Breast epithelium (tissue), 4 donors: ENCODE measurements around the gene PIGB. TPM values are rescaled to one million over a fixed set of nuclear protein-coding genes. Genes with fewer than 3 reads are reported as not detected.

ENCODE experiments used
- DNase-seq, 2 donors: peaks; one replicate each; pipeline ENCODE4 v3.0.0-alpha.2; 2019; ENCODE audit warnings: low spot score in 2 of 2
- H3K27ac ChIP-seq, 2 donors: fragments of 200-600 bp; sonication (generic) in 1 of 2; one replicate each; pipeline ENCODE4 v1.5.1; 2016 to 2019; ENCODE audit warnings: mild to moderate bottlenecking in 1 of 2
- H3K27me3 ChIP-seq, 2 donors: fragments of 200-600 bp; sonication (generic) in 1 of 2; one replicate each; pipeline versions ENCODE4 v1.5.1 to v1.6.0; 2017 to 2019; ENCODE audit warnings: control low read depth in 1 of 2, mild to moderate bottlenecking in 1 of 2
- H3K36me3 ChIP-seq: fragments of 200-600 bp; one replicate; pipeline ENCODE4 v1.5.1; 2019
- H3K4me1 ChIP-seq, 2 donors: fragments of 200-600 bp; sonication (generic); one replicate each; pipeline ENCODE4 v1.5.1; 2016 to 2019; ENCODE audit warnings: control low read depth in 1 of 2
- H3K4me3 ChIP-seq, 3 donors: fragments of 200-600 bp; sonication (generic); 1 replicate in 2 of 3; 2 replicates in 1 of 3; pipeline ENCODE4 v1.5.1; 2016 to 2019; ENCODE audit warnings: mild to moderate bottlenecking in 3 of 3, moderate library complexity in 2 of 3
- H3K9me3 ChIP-seq, 2 donors: fragments of 200-600 bp; sonication (generic) in 1 of 2; one replicate each; pipeline ENCODE4 v1.5.1; 2016 to 2019; ENCODE audit warnings: control low read depth in 1 of 2
- POLR2A ChIP-seq: fragments of 450-650 bp; IDR thresholded peaks from one replicate; pipeline ENCODE4 v1.6.1; 2016; ENCODE audit warnings: antibody characterized with exemption, mild to moderate bottlenecking, moderate library complexity
- POLR2AphosphoS5 ChIP-seq, 3 donors: sonication (generic); formaldehyde crosslinking; IDR thresholded peaks; one replicate each; pipeline ENCODE4 v1.6.1; 2017; ENCODE audit warnings: antibody characterized with exemption in 3 of 3
- intact Hi-C: fragments of 100-400 bp; cut with DNase I; formaldehyde crosslinking; loops from one replicate; pipeline ENCODE4 v1.15.1; 2023; ENCODE audit warnings: low total_unique reads
- total RNA-seq, 3 donors: library from RNA; depleted of rRNA; stranded (reverse); fragments of >200 nt; gene quantifications; one replicate each; pipeline ENCODE4 v1.1.0, GENCODE V29; 2016
- TF ChIP-seq, protein P1 (sequence below), 3 donors: fragments of 450-650 bp; IDR thresholded peaks; one replicate each; pipeline ENCODE4 v1.5.1; 2016 to 2017; ENCODE audit warnings: antibody characterized with exemption in 3 of 3, mild to moderate bottlenecking in 3 of 3, moderate library complexity in 3 of 3

PIGB gene
- 10 to 100 TPM; 11.0 to 18.1 (median 11.5) TPM for total RNA-seq

DNA sequence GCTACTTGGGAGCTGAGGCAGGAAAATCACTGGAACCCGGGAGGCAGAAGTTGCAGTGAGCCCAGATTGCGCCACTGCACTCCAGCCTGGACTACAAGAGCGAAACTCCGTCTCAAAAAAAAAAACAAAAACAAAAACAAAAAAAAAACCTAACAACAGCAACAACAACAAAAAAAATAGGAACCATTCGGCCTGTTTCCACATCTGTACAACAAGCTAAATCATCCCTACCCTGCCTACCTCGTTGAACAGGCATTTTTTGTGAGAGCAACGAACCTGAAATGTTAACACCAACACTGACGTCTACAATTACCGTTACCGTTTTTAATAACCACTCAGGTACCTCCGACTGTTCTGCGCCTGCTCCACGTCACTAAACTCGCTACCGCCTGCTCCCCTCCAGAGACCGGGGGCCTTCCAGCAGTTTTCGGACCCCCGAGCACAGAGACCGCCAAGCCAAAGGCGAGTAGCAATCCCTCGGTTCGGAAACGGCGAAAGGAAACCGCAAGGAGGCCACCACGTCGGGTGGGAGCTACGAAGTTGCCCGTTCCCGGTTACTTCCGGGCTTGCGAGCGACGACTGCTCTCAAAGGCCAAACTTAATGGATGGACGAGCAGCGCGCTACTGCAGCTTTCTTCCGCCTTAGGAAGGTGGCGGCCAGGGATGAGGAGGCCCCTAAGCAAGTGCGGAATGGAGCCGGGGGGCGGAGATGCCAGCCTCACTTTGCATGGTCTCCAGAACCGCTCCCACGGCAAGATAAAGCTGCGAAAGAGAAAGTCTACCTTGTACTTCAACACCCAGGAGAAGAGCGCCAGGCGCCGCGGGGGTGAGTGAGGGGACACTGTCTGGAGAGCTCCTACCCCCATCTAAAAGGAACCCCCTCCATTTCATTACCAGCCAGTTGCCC is at the start of gene PIGB, which contains the start of gene PIGBOS1:
Gene PIGB, plus strand, starts transcription at position 635 of the 907 bp plus-strand sequence. Its CDS starts 29 bp downstream, at position 664.
Gene PIGBOS1, minus strand, starts transcription at position 536 of the 907 bp plus-strand sequence. CDS start 1,331 bp downstream, outside the sequence.
- H3K9me3 ChIP-seq, result no peaks in the 10 kb centered on the region
- intact Hi-C loops, result no loop called here
- peak within 1 kb of the TSS; percentile 82 to 92 for H3K27ac ChIP-seq
- TF ChIP-seq POLR2A (peak; percentile 61), POLR2AphosphoS5 (IDR thresholded peaks at IDR 0.05) (peak; percentile 83 to 94 (median 83))
- TF ChIP-seq, protein P1, sequence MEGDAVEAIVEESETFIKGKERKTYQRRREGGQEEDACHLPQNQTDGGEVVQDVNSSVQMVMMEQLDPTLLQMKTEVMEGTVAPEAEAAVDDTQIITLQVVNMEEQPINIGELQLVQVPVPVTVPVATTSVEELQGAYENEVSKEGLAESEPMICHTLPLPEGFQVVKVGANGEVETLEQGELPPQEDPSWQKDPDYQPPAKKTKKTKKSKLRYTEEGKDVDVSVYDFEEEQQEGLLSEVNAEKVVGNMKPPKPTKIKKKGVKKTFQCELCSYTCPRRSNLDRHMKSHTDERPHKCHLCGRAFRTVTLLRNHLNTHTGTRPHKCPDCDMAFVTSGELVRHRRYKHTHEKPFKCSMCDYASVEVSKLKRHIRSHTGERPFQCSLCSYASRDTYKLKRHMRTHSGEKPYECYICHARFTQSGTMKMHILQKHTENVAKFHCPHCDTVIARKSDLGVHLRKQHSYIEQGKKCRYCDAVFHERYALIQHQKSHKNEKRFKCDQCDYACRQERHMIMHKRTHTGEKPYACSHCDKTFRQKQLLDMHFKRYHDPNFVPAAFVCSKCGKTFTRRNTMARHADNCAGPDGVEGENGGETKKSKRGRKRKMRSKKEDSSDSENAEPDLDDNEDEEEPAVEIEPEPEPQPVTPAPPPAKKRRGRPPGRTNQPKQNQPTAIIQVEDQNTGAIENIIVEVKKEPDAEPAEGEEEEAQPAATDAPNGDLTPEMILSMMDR (IDR thresholded peaks at IDR 0.05), result peak in 1 of 3 donors; percentile 28
- H3K4me1 ChIP-seq, result no peaks in the 10 kb centered on the region
- H3K27me3 ChIP-seq, result no peaks in the 10 kb centered on the region
- DNase-seq, result peak; percentile 72 to 77
- H3K4me3 ChIP-seq, result peak within 1 kb of the TSS; percentile 69 to 89 (median 79)
- H3K36me3 ChIP-seq, result no peaks in the 10 kb centered on the region

DNA sequence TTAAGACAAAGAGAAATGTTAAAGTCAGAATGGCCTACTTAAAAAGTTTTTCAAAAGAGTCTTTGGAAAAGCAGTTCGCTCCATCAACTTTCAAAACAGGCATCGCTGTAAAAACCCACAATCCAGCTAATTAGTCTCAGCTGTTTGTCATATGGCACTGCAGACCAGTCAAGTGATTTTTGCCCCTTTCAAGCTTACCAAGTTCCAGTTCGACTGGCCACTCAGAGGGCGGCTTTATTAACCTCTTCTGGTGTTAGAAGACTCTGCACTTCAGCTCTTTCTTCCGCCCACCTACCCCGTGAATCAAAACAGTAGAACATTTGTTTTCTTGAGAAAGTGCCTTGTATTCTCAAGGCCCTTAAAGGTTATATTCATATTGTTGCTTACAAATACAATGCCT is 48.7 kb upstream of the PIGB start:
- TF ChIP-seq POLR2A, result no peak
- no peak for TF ChIP-seq POLR2AphosphoS5 (IDR thresholded peaks at IDR 0.05)
- TF ChIP-seq, protein P1 (IDR thresholded peaks at IDR 0.05), result no peak
- Histone ChIP-seq H3K4me1 (no peaks in the 10 kb centered on the region), H3K27me3 (no peaks in the 10 kb centered on the region), H3K4me3 (no peak overlapping the region), H3K36me3 (no peaks in the 10 kb centered on the region), H3K9me3 (no peaks in the 10 kb centered on the region), H3K27ac (no peak overlapping the region)
- intact Hi-C loops, result no loop called here
- no peak for DNase-seq

DNA sequence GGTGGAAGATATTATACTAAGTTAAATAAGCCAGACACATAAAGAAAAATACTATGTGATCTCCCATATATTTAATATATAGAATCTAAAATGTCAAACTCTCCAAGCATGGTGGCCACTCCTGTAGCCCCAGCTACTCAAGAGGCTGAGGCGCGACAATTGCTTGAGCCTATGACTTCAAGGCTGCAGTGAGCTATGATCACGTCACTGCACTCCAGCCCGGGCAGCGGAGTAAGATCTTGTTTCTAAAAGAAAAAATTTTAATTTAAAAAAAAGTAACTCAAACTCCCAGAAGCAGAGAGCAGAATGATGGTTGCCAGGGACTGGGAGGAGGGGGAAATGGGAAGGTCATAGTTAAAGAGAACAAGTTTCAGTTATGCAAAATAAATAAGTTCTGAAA is 42.7 kb upstream of the PIGB start:
- intact Hi-C loops, result no loop called here
- TF ChIP-seq, protein P1 (IDR thresholded peaks at IDR 0.05), result no peak
- TF ChIP-seq POLR2A, result no peak
- TF ChIP-seq POLR2AphosphoS5 (IDR thresholded peaks at IDR 0.05), result no peak
- H3K27me3 ChIP-seq, result no peaks in the 10 kb centered on the region
- H3K4me1 ChIP-seq, result no peaks in the 10 kb centered on the region
- H3K9me3 ChIP-seq, result no peaks in the 10 kb centered on the region
- no peak overlapping the region for H3K27ac ChIP-seq
- H3K36me3 ChIP-seq, result no peaks in the 10 kb centered on the region
- no peak overlapping the region for H3K4me3 ChIP-seq
- DNase-seq, result no peak

DNA sequence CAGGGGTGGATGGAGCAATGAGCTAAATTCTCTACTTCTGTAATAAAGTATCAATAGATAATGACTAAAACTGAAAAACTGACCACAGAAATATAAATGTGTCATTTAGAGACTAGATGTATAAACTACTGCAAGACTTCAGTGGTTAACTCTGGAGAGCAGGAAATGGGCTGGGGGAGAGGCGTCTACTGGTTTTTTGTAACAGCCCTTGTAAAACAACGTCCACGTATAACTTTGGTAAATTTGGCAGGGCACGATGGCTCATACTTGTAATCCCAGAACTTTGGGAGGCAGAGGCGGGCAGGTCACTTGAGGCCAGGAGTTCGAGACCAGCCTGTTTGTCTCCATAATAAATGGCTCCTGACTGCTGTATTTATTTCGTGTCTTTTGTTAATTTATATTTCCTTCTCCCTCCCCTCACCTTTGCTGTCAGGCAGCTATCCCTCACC is 41.9 kb upstream of the PIGB start:
- no peaks in the 10 kb centered on the region for H3K27me3 ChIP-seq
- H3K9me3 ChIP-seq, result no peaks in the 10 kb centered on the region
- DNase-seq, result no peak
- H3K4me3 ChIP-seq, result no peak overlapping the region
- intact Hi-C loops, result no loop called here
- no peaks in the 10 kb centered on the region for H3K36me3 ChIP-seq
- H3K4me1 ChIP-seq, result no peaks in the 10 kb centered on the region
- TF ChIP-seq, protein P1 (IDR thresholded peaks at IDR 0.05), result no peak
- no peak for TF ChIP-seq POLR2AphosphoS5 (IDR thresholded peaks at IDR 0.05)
- no peak for TF ChIP-seq POLR2A
- peak overlapping the region; percentile 10 to 13 for H3K27ac ChIP-seq

DNA sequence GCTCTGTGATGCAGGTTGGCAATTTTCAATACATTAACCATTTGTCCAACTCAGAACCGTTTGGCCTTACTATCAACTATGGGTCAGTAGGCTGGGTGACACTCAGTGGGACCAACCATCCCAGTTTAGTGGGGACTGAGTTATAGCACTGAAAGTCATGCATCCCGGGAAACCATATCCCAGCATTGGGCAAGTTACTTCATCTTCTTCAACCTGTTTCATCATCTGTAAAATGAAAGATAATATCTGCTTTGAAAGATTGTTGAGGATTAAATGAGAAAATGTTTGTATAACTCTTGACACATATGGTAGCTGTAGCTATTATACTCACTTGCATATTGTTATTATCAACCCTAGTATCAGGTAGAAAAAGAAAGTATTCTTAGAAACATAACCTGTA is 41.3 kb upstream of the PIGB start:
- intact Hi-C loops, result no loop called here
- no peak for TF ChIP-seq POLR2AphosphoS5 (IDR thresholded peaks at IDR 0.05)
- TF ChIP-seq, protein P1 (IDR thresholded peaks at IDR 0.05), result no peak
- TF ChIP-seq POLR2A, result no peak

More for the DNA sequence above, 41.3 kb upstream of the PIGB start:
- Histone ChIP-seq H3K27ac (peak overlapping the region; percentile 10 to 13), H3K4me1 (no peaks in the 10 kb centered on the region), H3K9me3 (no peaks in the 10 kb centered on the region), H3K27me3 (no peaks in the 10 kb centered on the region), H3K4me3 (no peak overlapping the region), H3K36me3 (no peaks in the 10 kb centered on the region)
- DNase-seq, result no peak
